Measurements from ENCODE around the gene CEMIP. TPM values are rescaled to one million over a fixed set of nuclear protein-coding genes. Genes with fewer than 3 reads are reported as not detected.

CEMIP gene
- polyA plus RNA-seq, 2 of the 4 experiments (the other 2 are of a cell fraction) = 0.54 to 0.84 TPM

- WGBS (ENCODE audit: missing lambda C conversion rate) = 20% methylated on average over 4 of the region's 4 CpGs
- POLR2A ChIA-PET = no interaction called here
- CTCF ChIA-PET = interaction anchor here (1.2 to 3.3 kb wide), 4 partner anchors 10 to 107 kb away, joined by 5 to 10 read pairs (median 6); partner anchors contain the start of gene CEMIP
- Histone ChIP-seq H3K4me2 (peak overlapping the region; percentile 47), H3K4me1 (peaks cover 18% of the 10 kb centered on the region), H3K27ac (no peak overlapping the region), H3K4me3 (no peak overlapping the region), H3K9me3 (no peaks in the 10 kb centered on the region)
- FAIRE-seq (no peak), ATAC-seq (peak; percentile 71 to 88), DNase-seq (ENCODE audit: low read depth in 1 of 2, low spot score in 1 of 2) (peak; percentile 21 to 41)
- TF ChIP-seq HES2 (IDR thresholded peaks at IDR 0.05) (no peak), RARB (CRISPR knock-in tag; IDR thresholded peaks at IDR 0.05) (no peak), SMC3 (IDR thresholded peaks at IDR 0.05) (no peak), GATA3 (IDR thresholded peaks at IDR 0.05; ENCODE audit: borderline replicate concordance) (no peak), PHF8 (IDR thresholded peaks at IDR 0.05; ENCODE audit: borderline replicate concordance, low read depth) (no peak), CBX2 (IDR thresholded peaks at IDR 0.05; ENCODE audit: borderline replicate concordance, low read depth) (no peak), RNF2 (IDR thresholded peaks at IDR 0.05; ENCODE audit: borderline replicate concordance, low read depth) (no peak), CTCF (IDR thresholded peaks at IDR 0.05) (no peak), EP300 (IDR thresholded peaks at IDR 0.05) (no peak)
Observed at GRCh38 chr15:80887148-80887547, 108.0 kb downstream of the CEMIP start.

GRCh38 chr15:80888846-80889245, 109.7 kb downstream of the CEMIP start:
- no peak for DNase-seq (ENCODE audit: low read depth in 1 of 2, low spot score in 1 of 2)
- TF ChIP-seq MAFK (IDR thresholded peaks at IDR 0.05; ENCODE audit: partially characterized antibody) (peak; percentile 41), HMGXB4 (CRISPR knock-in tag; IDR thresholded peaks at IDR 0.05; ENCODE audit: borderline replicate concordance) (no peak)
- peak; percentile 18 for FAIRE-seq
- peaks cover 18% of the 10 kb centered on the region for H3K4me1 ChIP-seq
- CTCF ChIA-PET = interaction anchor here (2.1 to 3.3 kb wide), 2 partner anchors 18 to 81 kb away, joined by 5 to 10 read pairs; no protein-coding TSS in a partner anchor
- H3K4me3 ChIP-seq = no peak overlapping the region
- H3K4me2 ChIP-seq = no peak overlapping the region
- no peak for ATAC-seq
- 91% methylated on average over 3 of the region's 3 CpGs for WGBS (ENCODE audit: missing lambda C conversion rate)
- POLR2A ChIA-PET = no interaction called here
- H3K27ac ChIP-seq = no peak overlapping the region
- H3K9me3 ChIP-seq = no peaks in the 10 kb centered on the region

- H3K4me2 ChIP-seq = no peak overlapping the region
- H3K4me1 ChIP-seq = peaks cover 18% of the 10 kb centered on the region
- CTCF ChIA-PET = interaction anchor here (0.6 to 1.5 kb wide), 6 partner anchors 40 to 601 kb away, joined by 3 to 4 read pairs (median 3); no protein-coding TSS in a partner anchor
- DNase-seq (ENCODE audit: low read depth in 1 of 2, low spot score in 1 of 2) (no peak), FAIRE-seq (no peak), ATAC-seq (no peak)
- H3K4me3 ChIP-seq = no peak overlapping the region
- WGBS (ENCODE audit: missing lambda C conversion rate) = 62% methylated on average over 8 of the region's 8 CpGs
- H3K27ac ChIP-seq = no peak overlapping the region
- H3K9me3 ChIP-seq = no peaks in the 10 kb centered on the region
- POLR2A ChIA-PET = no interaction called here
- TF ChIP-seq BHLHE40 (IDR thresholded peaks at IDR 0.05; ENCODE audit: low read depth, low read length) (no peak), KDM1A (IDR thresholded peaks at IDR 0.05; ENCODE audit: low read depth) (no peak), POLR2A (IDR thresholded peaks at IDR 0.05; ENCODE audit: low read length) (no peak), EHMT2 (IDR thresholded peaks at IDR 0.05; ENCODE audit: low read depth) (no peak), ATOH8 (CRISPR knock-in tag; IDR thresholded peaks at IDR 0.05; ENCODE audit: low read depth) (no peak), MAZ (IDR thresholded peaks at IDR 0.05; ENCODE audit: borderline replicate concordance, low read depth, low read length) (no peak), MAX (IDR thresholded peaks at IDR 0.05) (no peak), HOXB13 (CRISPR knock-in tag; IDR thresholded peaks at IDR 0.05; ENCODE audit: low read depth) (no peak), RFX5 (IDR thresholded peaks at IDR 0.05) (no peak), USF2 (IDR thresholded peaks at IDR 0.05) (no peak), HOXA7 (CRISPR knock-in tag; IDR thresholded peaks at IDR 0.05) (no peak)
Observed at GRCh38 chr15:80890341-80891005, 111.3 kb downstream of the CEMIP start.
